RPMI8226 (cell line): ENCODE results near the gene MRPL33.

Experiments
- DNase-seq: peaks from one replicate; pipeline ENCODE4 v3.0.0-alpha.2; 2015

The MRPL33 gene

DNA sequence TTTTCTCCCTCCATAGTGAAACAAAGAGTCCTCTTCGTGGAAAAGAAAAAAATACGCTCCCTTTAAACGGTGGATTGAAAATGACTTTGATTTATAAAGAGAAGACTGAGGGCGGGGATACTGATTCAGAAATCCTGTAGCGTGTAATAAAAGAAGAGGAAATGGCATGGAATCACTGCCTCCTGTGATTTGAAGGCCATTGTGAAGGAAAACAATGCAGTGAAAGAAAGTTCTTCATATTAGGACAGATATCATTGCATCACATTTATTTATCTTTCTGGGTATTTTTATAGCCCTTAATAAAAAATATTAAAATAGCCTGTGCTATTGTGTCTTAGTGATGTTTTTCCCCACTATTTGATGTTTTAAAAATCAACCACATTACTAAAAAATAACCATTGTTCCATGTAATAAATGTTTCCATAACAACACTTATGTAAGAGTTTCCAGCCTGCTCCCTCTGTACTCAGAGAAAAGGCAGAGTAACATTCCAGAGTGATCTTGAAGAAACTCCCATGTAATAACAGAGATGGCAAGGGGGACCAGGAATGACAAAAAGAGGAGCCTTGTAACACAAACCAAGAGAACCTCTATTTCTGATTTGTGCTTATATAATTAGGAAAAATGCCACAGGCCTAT is 8.0 kb downstream of the MRPL33 start:
- no peak for DNase-seq

DNA sequence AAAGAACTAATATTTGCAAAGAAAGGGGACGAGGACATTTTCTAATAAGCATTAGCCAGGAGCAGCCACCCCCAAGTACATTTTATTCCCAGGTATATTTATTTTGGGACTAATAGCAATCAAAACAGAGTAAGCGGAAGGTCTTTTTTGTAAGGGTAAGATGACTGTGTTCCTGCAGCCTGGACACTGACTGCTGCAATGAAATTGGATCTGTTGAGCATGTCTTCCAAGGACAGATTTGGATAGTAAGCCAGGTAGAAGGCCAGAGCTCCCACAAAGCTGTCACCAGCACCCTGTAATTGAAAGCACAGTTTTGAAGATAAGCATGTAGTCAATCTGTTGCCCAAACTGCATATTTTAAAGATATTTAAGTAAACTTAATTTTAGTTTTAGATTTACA is 10.0 kb downstream of the MRPL33 start:
- DNase-seq: no peak

DNA sequence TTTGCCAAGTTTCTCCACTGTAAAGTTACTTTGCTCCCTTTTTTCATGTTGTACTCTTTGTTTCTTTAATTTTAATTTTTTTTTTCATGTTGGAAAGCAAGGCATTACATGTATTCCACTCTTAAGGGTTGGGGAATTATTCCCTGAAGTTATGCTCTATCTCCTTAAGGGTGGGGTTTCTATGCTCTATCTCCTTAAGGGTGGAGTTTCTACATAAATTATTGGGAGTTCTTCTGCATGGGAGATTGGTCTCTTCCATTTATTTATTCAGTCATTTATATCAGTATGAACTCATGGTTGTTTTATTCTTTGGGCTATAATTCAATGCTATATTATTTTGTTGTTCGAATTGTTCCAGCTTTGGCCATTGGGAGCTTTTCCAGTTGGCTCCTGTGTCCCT is 11.2 kb downstream of the MRPL33 start:
- DNase-seq: no peak

DNA sequence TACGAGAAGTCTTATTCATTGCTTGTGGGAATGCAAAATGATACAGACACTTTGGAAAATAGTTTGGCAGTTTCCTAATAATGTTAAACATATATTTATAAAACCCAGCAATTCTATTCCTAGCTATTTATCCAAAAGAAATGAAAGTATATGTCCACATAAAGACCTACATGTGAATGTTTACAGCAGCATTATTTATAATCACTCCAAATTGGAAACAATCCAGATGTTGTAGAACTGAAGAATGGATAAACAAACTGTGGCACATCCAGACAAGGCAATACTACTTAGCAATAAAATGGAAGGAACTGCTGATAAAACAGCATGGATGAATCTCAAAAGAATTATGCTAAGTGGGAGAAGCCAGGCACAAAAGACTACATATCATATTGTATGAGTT is 19.3 kb downstream of the MRPL33 start:
- DNase-seq: no peak

DNA sequence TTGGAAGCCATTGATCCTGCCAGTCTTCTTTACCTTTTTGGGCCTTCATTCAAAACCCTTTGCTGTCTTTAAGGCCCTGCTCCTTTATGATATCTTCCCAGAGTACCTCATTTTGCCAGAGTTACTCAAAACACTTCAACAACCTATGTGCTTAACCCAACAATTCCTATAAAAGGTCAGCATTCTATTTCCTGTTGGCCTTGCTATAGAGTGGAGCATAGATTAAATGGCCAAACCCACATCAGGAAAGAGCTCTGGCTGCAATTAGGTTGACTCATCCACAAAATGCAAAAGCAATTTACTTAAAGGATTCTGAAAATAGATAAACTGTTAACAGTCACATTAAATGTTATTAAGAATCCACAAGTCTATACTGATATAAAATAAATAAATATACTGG is 21.2 kb downstream of the MRPL33 start:
- no peak for DNase-seq

DNA sequence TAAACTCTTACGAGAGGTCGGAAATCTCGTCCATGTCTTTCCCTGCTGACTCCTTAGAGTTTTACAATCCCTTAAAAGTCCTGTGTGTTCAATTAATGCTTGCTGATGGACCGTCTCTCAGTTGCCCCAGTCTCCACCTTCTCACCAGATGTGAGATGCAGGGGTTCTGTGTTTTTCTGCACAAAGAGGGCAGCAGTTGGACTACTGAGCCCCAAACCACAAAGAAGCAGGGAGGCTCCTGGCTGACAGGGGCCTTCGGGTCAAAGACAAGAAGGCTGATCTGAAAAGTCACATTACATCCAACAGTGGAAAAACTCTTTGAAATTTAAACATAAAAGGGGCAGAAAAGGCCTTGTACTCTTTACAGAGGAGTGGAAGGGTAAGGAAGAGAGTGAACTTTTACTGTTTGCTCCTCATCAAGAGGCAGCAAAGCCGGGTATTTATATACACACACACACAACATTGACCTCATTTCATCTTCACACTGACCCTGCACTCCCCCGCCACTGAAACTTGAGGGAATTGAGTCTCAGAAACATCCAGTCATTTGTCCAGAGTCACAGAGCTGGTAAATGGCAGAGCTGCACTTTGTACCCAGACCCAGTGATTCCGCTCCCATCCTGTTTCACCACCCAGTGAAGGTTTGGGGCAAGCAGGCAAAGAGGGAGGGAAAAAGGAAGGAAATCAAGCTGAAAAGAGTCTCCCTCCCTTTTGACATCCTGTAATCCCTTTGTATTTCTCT is 23.7 kb downstream of the MRPL33 start:
- no peak for DNase-seq

DNA sequence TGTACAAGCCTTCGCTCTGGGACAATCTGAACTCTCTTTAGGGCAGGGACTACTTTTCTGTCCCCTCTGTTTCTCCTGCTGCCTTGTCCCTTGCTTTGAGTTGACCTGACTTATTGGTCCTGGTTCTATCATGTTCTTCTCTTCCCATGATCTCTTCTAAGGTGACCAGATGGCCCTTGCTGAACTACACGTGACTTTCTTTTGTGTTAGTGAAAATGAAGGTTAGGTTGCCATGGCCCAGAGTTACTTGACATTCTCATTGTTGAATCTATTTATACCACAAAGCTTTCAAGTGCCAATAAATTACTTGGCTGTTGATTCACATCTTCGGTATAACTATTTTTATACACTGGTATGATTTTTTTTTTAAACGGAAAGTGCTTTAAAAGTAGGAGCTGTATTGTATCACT is 24.4 kb downstream of the MRPL33 start:
- no peak for DNase-seq

DNA sequence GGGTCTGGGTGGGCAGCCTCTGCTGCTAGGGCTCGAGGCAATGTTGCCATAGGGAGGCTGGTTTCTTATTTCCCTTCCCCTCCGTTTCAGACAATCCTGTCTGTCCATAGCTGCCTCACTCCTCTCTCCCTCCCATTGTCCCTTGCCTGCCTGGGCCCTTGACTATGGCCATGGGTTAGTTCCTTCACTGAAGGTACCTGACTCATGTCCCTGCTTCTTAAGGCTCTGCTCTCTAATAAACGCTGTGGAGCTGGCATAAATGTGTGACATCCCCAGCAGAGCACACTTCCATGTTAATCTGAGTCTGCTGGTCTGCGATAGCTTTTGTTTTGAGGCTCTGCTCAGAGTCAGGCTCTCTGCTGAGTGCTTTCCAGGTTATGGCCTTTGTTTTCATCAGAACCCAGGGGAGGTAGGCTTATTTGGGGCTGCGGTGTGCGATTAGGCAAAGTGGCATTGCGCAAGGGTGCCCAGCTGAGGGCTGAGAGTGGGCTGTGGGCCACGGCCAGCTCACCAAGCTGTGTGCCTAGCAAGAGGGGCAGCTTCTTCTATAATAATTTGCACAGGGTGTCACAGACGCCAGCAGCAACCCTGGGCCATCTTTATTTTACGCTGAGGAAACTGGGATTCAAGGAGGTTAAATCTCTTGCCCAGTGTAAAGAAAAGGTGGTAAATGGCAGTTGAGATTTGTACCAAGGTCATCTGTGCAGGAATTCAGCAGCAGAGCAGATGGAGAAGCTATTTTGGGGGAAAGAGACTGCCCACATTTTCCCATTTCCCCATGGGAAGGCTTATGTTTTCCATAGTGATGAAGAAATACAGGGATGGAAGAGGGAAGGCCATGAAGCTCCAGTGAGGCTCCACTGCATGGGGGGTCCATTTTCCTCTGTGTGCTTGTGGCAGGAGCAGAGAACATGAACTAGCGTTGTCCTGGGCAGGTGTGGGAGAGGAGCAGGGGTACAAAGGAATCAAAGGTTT is 25.6 kb downstream of the MRPL33 start:
- no peak for DNase-seq

DNA sequence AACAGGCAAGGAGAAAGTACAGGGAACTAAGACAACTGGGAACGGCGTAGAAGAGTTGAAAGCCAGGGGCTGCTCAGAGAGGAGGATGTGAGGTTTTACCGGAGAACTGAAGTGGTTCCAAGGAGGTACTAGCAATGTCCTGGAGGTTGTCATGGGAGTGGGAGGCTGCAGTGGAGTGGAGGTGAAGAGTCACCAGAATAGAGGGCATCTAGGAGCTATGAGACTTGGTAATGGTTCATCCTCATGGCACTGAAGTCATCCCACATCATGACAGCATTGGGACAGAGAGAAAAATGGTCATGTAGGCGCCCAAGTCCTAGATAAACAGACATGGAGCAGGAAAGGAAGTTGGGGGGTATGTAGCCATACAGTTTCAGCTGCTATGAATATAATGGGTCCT is 26.3 kb downstream of the MRPL33 start:
- no peak for DNase-seq

DNA sequence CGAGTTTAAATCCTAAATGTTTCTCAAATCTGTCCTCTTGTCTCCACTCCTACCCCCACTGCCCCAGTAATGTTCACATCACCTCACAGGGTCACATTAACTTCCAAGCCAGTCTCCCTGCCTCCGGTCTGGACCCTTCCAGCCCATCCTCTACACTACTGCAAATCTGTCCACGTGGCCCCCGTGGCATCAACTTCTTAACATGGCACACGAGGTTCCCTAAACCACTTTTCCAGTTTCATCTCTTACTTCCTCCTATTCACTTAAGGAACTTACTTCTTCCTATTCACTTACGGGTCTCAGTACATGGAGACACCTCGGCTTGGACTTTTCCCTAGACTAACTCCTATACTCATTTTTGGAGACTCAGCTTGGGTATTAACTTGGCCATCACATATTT is 27.0 kb downstream of the MRPL33 start:
- DNase-seq: no peak

DNA sequence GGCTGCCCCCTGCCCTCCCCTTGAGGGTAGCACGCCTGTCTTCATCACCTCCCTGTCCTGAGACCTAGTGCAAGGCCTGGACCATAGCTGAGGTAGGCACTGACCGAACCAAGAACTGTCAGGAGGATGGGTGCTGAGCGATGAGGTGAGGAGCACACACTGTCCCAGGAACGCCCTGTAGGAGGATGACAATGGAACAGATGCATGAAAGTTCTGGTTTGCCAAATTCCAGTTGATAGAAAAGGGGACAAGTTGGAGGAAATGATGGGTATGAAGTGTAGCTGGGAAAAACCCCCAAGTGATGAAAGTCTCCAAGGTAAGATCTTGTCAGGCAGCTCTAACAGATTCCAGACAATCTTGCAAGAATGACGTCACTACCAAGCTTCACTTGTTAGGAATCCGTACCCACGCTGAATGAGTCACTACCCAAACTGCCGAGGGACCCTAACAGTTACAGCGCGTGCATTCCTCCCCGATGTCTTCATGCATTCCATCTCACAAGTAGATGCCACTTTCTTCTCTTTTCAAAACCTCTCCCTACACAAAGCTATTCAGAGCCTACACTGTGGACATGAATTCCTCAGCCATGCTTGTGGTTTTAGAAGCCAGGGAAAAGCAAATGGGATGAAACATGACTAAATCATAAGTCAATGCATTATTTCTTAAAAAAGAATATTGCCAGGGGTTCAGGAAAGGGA is 27.6 kb downstream of the MRPL33 start:
- DNase-seq: no peak

DNA sequence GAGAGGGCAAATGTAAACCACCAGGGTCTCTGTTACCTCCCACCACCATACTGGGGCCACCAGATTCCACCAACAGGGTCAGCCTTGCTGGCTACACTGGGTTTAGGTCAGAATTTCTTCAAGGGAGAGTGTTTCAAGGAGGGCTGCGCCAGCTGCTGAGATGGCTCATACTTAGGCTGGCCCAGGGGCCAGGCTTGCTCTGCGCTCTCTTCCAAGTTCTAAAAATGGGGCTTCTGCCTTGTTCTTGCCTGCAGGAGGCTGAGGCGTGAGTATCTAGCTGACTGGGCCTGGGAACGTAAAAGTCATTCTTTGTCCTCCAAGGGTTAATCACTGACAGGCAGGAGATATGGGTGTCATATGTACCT is 28.1 kb downstream of the MRPL33 start:
- no peak for DNase-seq

DNA sequence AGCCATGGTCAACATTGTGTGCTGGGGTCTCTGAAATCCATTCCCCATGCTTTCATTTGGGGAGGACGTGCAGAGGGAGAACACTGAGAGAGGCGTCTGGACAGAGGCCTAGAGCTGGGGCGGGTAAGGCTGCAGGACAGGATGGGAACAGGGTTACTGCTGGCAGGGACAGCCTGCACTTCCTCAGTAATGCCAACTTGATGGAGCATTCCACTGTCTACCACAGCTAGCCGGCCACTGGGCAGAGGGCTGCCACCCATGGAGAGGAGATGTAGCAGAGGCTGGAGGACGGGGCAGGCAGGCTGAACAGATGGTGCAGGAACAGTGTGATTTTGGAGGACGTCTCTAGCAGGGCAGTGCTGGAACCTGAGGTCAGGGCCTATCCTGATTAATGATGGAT is 29.3 kb downstream of the MRPL33 start:
- no peak for DNase-seq

DNA sequence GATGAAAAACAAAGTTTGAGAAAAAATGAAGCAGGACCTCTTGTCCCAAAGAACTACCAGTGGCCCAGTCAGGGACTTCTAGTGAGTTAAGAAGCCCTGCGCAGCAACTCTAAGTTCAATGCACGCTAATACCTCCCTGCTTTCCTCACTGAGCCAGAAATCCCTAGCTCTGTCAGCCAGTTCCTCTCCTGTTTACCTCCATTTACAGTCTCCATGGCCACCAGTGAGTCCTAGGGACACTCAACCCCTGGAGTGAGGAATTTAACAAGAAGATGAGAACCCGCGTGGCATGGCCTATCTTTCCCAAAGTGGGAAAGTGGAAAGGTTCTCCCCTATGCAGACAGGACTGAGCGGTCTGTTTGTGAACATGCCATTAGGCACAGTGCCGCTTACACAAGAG is 31.0 kb downstream of the MRPL33 start:
- no peak for DNase-seq

DNA sequence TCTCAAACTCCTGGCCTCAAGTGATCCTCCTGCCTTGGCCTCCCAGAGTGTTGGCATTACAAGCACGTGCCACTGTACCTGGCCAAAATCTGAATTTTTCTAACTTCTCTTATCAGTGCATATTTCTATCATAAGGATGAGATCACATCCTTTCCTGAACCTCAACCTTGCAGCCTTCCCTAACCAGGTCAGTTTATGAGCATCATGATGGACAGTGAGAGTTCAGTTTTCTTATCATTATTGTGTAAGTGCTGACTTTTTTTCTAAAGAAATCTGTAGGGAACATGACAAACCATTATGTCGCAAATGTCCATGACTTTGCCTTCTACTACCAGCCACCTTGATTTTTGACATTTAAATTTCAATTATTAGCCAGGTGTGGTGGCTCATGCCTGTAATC is 31.5 kb downstream of the MRPL33 start:
- no peak for DNase-seq

DNA sequence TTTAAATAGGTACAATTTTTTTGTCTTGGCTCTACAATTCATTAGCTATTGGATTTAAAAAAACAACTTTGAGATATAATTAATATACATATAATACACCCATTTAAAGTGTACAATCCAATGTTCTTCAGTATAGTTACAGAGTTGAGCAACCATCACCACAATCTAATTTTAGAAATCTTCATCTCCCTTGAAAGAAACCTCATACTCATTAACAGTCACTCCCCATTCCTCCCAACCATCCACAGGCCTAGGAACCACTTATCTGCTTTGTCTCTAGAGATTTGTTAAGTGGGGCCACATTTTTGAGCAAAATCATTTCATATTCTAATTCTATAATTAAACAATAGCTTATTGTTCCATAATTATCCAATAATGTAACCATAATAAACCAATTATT is 32.6 kb downstream of the MRPL33 start:
- DNase-seq: no peak

DNA sequence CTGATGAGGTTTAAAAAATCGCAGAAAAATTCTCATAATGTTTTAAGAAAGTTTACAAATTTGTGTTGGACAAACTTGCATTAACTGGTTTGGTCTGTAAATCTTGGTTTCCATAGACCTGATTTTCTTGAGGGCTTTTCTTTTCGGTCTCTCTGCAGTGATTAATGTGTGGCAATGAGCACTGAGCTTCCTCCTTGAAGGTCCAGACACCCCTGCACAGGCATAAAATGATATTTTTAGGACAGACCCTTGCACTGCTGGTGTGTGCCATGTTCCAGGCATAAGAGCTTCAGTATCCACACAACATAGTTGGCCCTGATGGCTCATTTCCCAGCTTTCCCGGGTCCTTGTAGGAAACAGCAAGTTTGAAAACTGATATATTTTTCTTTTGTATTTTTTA is 33.7 kb downstream of the MRPL33 start:
- DNase-seq: no peak

DNA sequence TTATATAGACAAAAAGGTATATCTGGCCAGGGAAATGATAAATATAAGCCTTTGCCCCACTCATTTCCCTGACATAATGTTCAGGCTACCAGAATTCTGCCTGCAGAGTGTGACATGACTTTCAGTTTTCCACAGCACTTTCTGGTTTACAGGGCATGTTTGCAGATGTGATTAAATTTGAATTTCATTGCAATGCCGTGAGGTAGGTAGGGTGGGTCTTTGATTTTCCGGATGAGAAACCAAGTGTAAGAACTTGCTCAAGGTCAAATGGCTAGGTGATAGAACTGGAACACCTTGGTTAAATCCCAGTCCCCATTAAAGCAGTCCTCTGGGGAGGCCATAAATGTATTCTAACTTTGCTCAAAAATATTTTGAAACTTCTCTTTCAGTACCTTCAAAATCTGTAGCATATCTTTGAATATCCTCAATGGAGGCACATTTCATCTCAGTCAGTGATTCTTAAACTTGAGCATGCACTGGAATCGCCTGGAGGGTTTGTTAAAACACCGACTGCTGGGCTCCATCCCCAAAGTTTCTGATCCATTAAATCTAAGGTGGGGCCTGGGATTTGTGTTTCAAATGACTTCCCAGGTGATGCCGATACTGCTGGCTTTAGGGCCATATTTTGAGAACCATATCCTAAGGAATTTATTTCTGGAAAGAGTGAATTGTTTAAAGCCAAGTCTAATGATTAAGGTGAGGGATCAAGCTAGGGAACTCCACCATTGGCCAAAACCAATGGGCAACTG is 35.0 kb downstream of the MRPL33 start:
- DNase-seq: no peak

DNA sequence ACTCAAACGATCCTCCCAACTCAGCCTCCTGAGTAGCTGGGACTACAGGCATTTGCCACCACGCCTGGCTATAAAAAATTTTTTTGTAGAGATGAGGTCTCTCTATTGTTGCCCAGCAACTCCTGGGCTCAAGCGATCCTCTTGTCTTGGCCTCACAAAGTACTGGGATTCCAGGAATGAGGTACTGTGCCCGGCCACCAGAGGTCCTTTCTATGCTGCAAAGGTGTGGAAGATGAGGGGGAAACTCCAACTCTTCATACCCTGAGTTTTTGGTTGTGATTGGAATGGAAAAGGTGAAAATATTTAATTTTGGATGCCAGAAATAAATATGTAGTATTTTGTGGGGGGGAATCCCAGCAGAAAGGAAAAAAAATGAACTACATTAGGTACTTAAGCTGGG is 36.0 kb downstream of the MRPL33 start:
- peak; percentile 15 for DNase-seq

DNA sequence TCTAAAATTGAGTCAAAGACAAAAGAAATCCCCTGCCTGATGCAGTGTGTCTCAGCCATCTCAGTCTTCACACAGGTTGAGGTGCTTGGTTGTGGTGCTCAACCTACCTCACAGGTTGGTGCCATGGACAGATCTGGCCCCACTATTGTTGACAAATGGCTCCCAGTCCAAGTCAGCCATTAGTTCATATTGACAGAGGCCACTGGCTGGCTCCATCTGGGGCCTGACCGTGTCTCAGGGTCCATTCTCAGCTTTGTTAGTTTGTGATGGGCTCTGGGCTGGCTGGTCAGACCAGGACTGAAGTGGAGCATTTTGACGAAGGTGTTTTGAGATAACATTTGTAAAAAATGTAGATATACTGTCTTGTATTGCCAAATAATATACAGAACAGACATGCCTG is 36.9 kb downstream of the MRPL33 start:
- DNase-seq: no peak

DNA sequence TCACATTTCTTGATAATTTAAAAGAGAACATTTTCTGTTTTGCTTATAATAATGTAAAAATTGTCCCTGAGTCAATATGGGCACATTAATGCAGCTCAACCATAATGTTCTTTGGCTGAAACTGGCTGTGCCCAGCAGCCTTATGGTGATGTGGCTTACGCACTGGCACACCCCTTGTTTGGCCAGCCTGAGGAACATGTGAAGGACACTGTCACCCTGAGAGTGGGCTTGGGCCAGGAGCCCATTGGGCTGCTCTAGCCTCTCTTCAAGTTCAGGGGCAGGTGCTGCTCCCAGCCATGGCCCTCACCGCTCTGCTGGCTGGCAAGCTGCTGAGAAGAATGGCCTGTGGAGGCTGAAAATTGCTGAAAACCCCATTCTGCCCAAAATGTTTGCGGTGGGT is 37.5 kb downstream of the MRPL33 start:
- DNase-seq: no peak

DNA sequence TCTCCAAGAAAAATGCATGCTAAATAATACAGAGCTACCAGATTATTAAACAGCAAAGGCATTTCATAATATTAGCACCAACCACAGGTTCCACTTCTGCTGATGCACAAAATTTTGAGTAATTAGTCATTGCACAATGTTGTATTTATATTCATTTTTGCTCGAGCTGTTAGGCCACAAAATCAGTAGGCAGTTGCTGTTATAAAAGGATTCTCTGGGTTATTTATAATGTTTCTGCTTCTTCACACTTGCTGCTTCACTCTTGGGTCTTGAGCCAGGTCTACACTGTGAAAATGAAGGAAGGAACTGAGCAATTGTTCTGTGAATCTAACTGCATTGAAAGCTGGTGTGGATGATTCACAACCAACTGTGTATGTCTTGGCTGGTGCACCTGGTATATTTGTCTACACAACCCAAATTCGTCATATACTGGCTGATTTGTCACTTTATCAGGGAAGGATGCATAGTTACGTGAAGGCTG is 38.3 kb downstream of the MRPL33 start:
- DNase-seq: no peak
